Endothelial cell of umbilical vein (primary cell): ENCODE results near the gene A3GALT2. TPM values are rescaled to one million over a fixed set of nuclear protein-coding genes. Genes with fewer than 3 reads are reported as not detected.

Source experiments
- BruUV-seq: library from RNA; stranded (reverse); fragments of 400-500 nt; replicated peaks from 2 replicates; lab custom pipeline; 2021; lab: Mats Ljungman, UMichigan
- CTCF ChIA-PET: fragments of 300-600, 350-600 bp; sonication (Branson Sonifier 250); formaldehyde crosslinking; loops from one replicate; lab custom pipeline; 2021; ENCODE audit warnings: antibody characterized with exemption, inconsistent platforms; lab: Charles Lee
- POLR2A ChIA-PET: fragments of 300-600, 350-600 bp; sonication (Branson Sonifier 250); formaldehyde crosslinking; loops from one replicate; lab custom pipeline; 2021; ENCODE audit warnings: antibody characterized with exemption, inconsistent platforms; lab: Charles Lee
- DNase-seq: peaks from one replicate; pipeline ENCODE4 v3.0.0-alpha.2; 2011; ENCODE audit warnings: low read depth, low spot score
- FAIRE-seq: peaks from 2 replicates; lab custom pipeline; 2011; peaks lifted over from hg19 to GRCh38; lab: Jason Lieb, UNC
- H2AFZ ChIP-seq: 2 replicates; pipeline ENCODE4 v1.6.0; 2012; ENCODE audit warnings: low read depth, low read length, control low read depth, inconsistent platforms
- H3K27ac ChIP-seq: 2 replicates; pipeline ENCODE4 v1.5.1; 2011; ENCODE audit warnings: low read depth, mild to moderate bottlenecking, control low read depth, low read length, moderate library complexity; ENCODE audit not compliant: insufficient read depth
- H3K27me3 ChIP-seq, 2 experiments: 2 replicates each; pipeline versions ENCODE4 v1.6.0 to v1.6.1; 2011; ENCODE audit warnings: low read length in 2 of 2, mixed read lengths in 1 of 2; ENCODE audit not compliant: control insufficient read depth in 2 of 2, insufficient read depth in 2 of 2
- H3K36me3 ChIP-seq, 2 experiments: 2 replicates in 1 of 2; 3 replicates in 1 of 2; pipeline ENCODE4 v1.5.1; 2011; ENCODE audit warnings: low read length in 2 of 2, mild to moderate bottlenecking in 1 of 2, moderate library complexity in 1 of 2; ENCODE audit not compliant: control insufficient read depth in 2 of 2, insufficient read depth in 2 of 2; ENCODE audit errors: extremely low read depth in 1 of 2
- H3K4me1 ChIP-seq: 3 replicates; pipeline ENCODE4 v1.5.1; 2011; ENCODE audit warnings: mild to moderate bottlenecking, low read length; ENCODE audit not compliant: control insufficient read depth, insufficient read depth; ENCODE audit errors: extremely low read depth
- H3K4me2 ChIP-seq: 2 replicates; pipeline ENCODE4 v1.6.1; 2011; ENCODE audit warnings: low read length, control low read depth, mixed read lengths; ENCODE audit not compliant: insufficient read depth
- H3K4me3 ChIP-seq, 3 experiments: fragments of 200-600 bp in 1 of 3; sonication (generic), shearing (Covaris generic) in 1 of 3; replicated peaks in 1 of 3; 2 replicates each; pipeline ENCODE4 v1.5.1; 2011 to 2016; ENCODE audit warnings: control low read depth in 3 of 3, low read length in 3 of 3, mild to moderate bottlenecking in 2 of 3, inconsistent platforms in 1 of 3, low read depth in 1 of 3, moderate library complexity in 1 of 3; ENCODE audit not compliant: insufficient read depth in 1 of 3
- H3K79me2 ChIP-seq: 2 replicates; pipeline ENCODE4 v1.6.0; 2012; ENCODE audit warnings: low read length, inconsistent platforms; ENCODE audit not compliant: control insufficient read depth, insufficient read depth
- H3K9ac ChIP-seq: replicated peaks from 2 replicates; pipeline ENCODE3; 2011; ENCODE audit warnings: low read length, control low read depth; ENCODE audit not compliant: insufficient read depth; ENCODE audit errors: extremely low read depth
- H3K9me1 ChIP-seq: replicated peaks from 3 replicates; pipeline ENCODE4 v1.6.0; 2011; ENCODE audit warnings: mild to moderate bottlenecking, low read length; ENCODE audit not compliant: control insufficient read depth, insufficient read depth; ENCODE audit errors: extremely low read depth
- H3K9me3 ChIP-seq: replicated peaks from 2 replicates; pipeline ENCODE4 v1.5.1; 2012; ENCODE audit warnings: low read length, inconsistent platforms; ENCODE audit not compliant: control insufficient read depth, insufficient read depth
- H4K20me1 ChIP-seq: replicated peaks from 2 replicates; pipeline ENCODE3; 2011; ENCODE audit warnings: mild to moderate bottlenecking, low read length; ENCODE audit not compliant: control insufficient read depth, insufficient read depth; ENCODE audit errors: extremely low read depth
- CTCF ChIP-seq, 2 donors: IDR thresholded peaks; 1 replicate in 1 of 2; 2 replicates in 1 of 2; pipeline ENCODE4 v1.5.1; 2011; ENCODE audit warnings: low read length in 2 of 2, mild to moderate bottlenecking in 2 of 2, moderate library complexity in 2 of 2, control low read depth in 1 of 2, inconsistent platforms in 1 of 2, low read depth in 1 of 2; ENCODE audit not compliant: insufficient read depth in 1 of 2; ENCODE audit errors: extremely low read depth in 1 of 2
- EZH2 ChIP-seq: IDR thresholded peaks from 2 replicates; pipeline ENCODE4 v1.6.1; 2012; ENCODE audit warnings: borderline replicate concordance, low read depth, mild to moderate bottlenecking, moderate library complexity, low read length, inconsistent platforms; ENCODE audit not compliant: severe bottlenecking
- FOS ChIP-seq: IDR thresholded peaks from 2 replicates; pipeline ENCODE4 v1.6.1; 2011; ENCODE audit warnings: mild to moderate bottlenecking, low read length, moderate library complexity, borderline replicate concordance; ENCODE audit not compliant: insufficient read depth
- GATA2 ChIP-seq: IDR thresholded peaks from 2 replicates; pipeline ENCODE4 v1.7.0; 2011; ENCODE audit warnings: low read depth, mild to moderate bottlenecking, moderate library complexity, mixed read lengths, low read length; ENCODE audit not compliant: insufficient read length, insufficient read depth
- JUN ChIP-seq: IDR thresholded peaks from 2 replicates; pipeline ENCODE4 v1.6.1; 2011; ENCODE audit warnings: borderline replicate concordance, low read depth; ENCODE audit not compliant: insufficient read length, insufficient read depth
- MAX ChIP-seq: IDR thresholded peaks from 2 replicates; pipeline ENCODE4 v1.6.1; 2011; ENCODE audit not compliant: insufficient read depth, insufficient read length
- MYC ChIP-seq: IDR thresholded peaks from one replicate; pipeline ENCODE4 v1.6.1; 2011; ENCODE audit warnings: mild to moderate bottlenecking, low read depth, low read length
- POLR2A ChIP-seq: IDR thresholded peaks from 2 replicates; pipeline ENCODE4 v1.6.1; 2012; ENCODE audit warnings: low read depth, mild to moderate bottlenecking, control low read depth, low read length
- POLR2AphosphoS5 ChIP-seq: IDR thresholded peaks from 2 replicates; pipeline ENCODE4 v1.6.1; 2012; ENCODE audit warnings: low read depth, mild to moderate bottlenecking, control low read depth, low read length, moderate library complexity; ENCODE audit not compliant: insufficient read depth
- dilution Hi-C: fragments of 300-500 bp; cut with MboI; formaldehyde crosslinking; loops from one replicate; pipeline ENCODE4 v1.15.0; 2019; ENCODE audit warnings: low sequenced_read_pairs; ENCODE audit not compliant: extremely low pct_ligation_motif_present
- intact Hi-C: fragments of 100-400 bp; cut with micrococcal nuclease; formaldehyde crosslinking; loops from one replicate; pipeline ENCODE4 v1.10.0; 2022
- polyA plus RNA-seq, 4 experiments: library from polyadenylated mRNA; depleted of rRNA in 3 of 4; stranded (reverse) in 3 of 4; unstranded in 1 of 4; fragments of >200 nt; gene quantifications; 2 replicates each; pipeline versions ENCODE4 v1.2.1 to v1.2.3, GENCODE V29; 2011 to 2012; ENCODE audit warnings: missing spikeins in 1 of 4
- total RNA-seq: library from RNA; stranded (reverse); gene quantifications from 2 replicates; pipeline ENCODE4 v1.2.3, GENCODE V29; 2021

The A3GALT2 gene
- total and polyA plus RNA-seq, 2 donors (not counting 3 experiments of a cell fraction or from before 2014, with no cell fraction given), result not detected

- Histone ChIP-seq H3K9ac (no peak overlapping the region), H3K27ac (no peak overlapping the region), H3K9me3 (no peaks in the 10 kb centered on the region), H3K9me1 (no peaks in the 10 kb centered on the region), H3K4me1 (peaks cover 5% of the 10 kb centered on the region), H2AFZ (no peak overlapping the region), H3K4me2 (no peak overlapping the region), H4K20me1 (no peaks in the 10 kb centered on the region), H3K36me3 (no peaks in the 10 kb centered on the region), H3K79me2 (no peaks in the 10 kb centered on the region), H3K27me3 (no peaks in the 10 kb centered on the region), H3K4me3 (no peak overlapping the region)
- BruUV-seq, result no TSS peak
- DNase-seq, result no peak
- ChIA-PET CTCF (interaction anchor here (0.8 to 2.1 kb wide), 5 partner anchors 9 to 146 kb away, joined by 3 to 13 read pairs (median 3); no protein-coding TSS in a partner anchor), POLR2A (no interaction called here)
- FAIRE-seq, result no peak
- TF ChIP-seq POLR2A, result no peak
- no peak for TF ChIP-seq POLR2AphosphoS5
- no peak for TF ChIP-seq MYC
- no peak for TF ChIP-seq JUN
- no peak for TF ChIP-seq CTCF (IDR thresholded peaks at IDR 0.05; ENCODE audit: extremely low read depth in 1 of 2, insufficient read depth in 1 of 2, low read depth in 1 of 2, low read length in 2 of 2)
- TF ChIP-seq MAX, result no peak
- TF ChIP-seq EZH2, result no peak
- no peak for TF ChIP-seq GATA2
- no peak for TF ChIP-seq FOS
- intact Hi-C loops, result no loop called here
- dilution Hi-C loops, result no loop called here
These were observed 43.6 kb upstream of the A3GALT2 start for GRCh38 chr1:33364565-33364918.
